Hematopoietic multipotent progenitor cell treated with erythropoietin and hydrocortisone succinate and interleukin-3 and kit ligand, for 6 days (in vitro differentiated cells): Measurements from ENCODE around the gene ADAMTSL2.

ENCODE experiments used
- DNase-seq: peaks from one replicate; pipeline ENCODE4 v3.0.0-alpha.2; 2015

Gene ADAMTSL2

DNA sequence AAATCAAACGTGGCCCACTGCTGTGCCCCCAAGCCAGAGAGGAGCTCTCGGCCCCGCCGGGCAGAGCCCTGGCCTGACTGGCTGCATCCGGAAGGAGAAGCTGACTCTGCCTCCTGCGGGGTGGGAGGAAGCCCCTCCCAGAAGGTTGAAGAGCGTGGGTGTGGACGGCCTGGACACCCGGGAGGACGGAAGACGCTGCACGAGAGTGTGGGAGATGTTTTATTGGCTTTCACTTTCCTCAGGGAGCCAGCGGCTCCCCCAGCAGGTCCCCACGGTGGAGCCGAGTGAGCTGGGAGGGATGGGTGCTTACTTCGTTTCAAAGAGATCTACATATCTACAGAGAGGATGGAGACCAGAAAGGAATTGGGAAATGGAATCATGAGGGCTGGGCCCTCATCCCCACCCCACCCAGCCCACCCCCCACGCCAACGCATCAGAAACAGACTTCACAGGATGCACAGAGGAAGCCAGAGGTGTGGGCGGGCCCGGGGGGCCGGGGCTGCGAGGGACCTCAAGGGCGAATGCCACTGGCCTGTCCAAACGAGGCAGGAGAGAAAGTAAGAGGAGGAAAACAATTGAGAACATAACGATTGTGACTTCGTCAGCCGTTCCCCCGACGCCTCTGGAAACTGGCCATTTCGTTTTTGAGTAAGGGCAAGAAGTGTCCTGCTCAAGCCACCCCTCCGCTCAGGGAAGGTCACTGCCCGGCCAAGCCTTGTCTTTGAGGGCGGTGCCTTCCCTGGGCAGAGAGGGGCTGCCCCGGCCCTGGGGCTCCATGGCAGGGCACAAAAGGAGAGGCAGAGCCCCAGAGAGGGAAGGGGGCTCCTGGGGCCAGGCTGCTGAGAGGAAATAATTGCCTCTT is 42.6 kb downstream of the ADAMTSL2 start:
- no peak for DNase-seq

DNA sequence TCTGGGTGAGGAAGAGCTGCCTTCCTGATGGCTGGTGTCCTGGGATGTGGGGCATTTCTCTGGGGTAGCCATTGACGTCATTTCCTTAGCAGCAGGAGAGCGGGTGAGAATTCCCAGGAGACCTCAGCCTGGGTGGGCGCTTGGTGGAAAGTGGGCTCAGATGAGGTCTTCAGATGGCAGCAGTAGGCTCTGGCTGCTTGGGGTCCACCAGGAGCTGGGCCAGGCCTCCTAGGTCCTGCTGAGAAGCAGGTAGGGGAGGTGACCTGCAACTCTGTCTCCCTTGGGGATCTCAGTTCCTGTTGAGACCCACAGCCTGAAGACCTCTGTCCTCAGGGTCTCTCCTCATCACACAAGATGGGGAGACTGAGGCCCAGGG is 43.2 kb downstream of the ADAMTSL2 start:
- no peak for DNase-seq

DNA sequence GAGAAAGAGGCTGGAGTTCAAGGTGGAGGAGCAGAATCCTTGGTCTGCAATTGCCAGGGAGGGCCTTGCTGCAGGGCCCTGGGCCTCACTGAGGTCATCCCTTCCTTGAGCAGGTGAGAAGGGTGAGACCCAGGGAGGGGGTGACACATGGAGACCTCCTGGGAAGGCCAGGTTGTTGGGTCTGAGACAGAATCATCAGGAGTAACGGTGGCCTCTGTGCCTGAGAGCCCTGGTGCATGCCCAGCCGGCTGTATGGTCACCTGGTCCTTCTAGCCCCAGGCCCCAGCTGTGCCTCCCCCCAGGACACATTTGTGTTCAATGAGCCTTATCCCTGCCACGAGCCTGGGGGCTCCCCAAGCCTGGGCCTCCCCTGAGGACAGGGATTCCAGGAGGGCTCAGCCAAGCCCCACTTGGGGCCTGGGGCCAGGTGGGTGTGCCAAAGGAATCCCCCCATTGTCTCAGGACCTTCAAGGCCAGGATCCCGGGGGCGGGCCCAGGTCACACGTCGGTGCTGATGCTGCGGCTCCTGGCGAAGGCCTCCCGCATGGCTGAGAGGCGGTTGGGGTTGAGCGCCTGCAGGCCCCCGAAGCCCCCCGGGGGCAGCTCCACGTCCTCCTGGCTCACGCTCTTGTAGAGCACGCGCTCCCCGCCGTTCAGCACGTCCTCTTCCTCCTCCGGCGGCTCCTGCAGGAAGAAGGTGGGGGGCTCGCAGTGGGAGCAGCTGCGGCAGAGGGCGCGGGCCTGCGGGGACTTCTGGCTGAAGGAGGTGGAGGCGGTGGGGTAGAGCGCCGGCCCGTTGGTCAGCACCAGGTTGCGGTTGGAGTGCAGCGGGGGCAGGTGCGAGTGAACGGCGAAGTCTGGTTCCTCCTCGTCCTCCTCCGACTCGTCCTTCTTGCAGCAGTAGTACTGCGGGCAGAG is 44.3 kb downstream of the ADAMTSL2 start:
- DNase-seq, result no peak

DNA sequence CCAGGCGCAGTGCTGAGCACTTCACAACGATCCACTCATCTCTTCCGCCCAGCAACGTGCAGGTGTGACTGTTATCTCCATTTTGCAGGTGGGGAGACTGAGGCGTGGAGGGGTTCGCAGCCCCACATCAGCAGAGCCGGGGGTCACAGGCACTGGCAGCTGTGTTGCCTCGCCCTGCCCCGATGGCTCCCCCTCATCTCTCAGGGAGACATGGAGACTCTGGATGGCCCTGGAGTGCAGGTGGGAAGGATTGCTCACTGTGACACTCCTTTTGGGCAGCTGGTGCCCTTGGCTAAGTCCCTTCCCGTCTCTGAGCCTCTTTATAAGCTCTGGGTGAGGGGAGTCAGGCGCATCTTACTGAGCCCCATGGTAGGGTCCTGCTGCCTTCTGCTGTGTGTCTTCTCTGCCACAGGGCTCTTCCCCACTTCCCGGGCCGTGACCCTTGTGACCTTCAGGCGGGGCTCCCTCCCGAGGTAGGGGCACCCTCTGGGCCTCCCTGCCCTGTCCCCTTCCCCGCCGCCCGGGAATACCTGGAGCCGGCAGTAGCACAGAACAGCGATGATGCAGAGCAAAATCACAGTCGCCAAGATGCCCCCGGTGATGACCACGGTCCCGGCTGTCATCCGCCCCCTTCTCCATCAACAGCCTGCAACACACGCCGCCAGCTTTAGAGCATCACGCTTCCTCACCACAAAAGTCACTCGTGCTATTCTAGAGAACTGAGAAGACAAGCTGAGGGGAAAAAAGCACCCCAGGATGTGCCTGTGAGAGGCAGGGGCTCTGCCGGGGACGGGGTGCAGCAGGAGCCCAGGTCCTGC is 45.3 kb downstream of the ADAMTSL2 start:
- no peak for DNase-seq

DNA sequence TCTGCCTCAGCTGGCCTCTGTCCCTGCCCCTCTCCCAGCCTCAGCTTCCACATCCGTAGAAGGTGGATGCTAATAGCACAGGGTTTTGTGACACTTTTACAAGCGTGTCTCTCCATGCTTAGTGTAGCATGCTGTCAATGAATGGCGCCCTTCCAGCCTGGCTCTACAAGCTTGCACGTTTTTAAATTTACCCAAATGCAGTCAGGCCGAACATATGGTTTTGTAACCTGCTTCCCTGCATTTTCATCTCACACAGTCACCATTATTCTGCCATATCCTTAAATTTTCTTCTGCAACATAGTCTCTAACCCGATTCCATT is 45.9 kb downstream of the ADAMTSL2 start:
- no peak for DNase-seq

DNA sequence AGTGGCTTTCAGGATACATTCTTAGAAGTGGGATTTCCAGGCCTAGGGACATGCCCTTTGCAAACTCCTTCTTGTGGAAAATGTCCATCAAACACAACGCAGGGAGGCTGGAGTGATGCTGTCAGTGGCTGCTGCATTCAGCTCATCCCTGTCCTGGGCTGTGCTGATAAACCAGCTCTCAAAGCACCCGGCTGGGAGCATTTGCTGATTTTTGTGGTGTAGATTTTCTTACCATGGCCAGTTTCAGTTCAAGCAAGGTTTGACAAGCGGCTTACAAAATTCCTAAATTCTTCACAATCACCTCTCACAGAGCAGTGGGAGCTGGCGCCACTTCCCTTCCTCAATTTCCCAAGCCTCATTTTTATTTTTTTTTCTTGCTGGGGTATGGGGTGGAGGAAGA is 46.5 kb downstream of the ADAMTSL2 start:
- no peak for DNase-seq

DNA sequence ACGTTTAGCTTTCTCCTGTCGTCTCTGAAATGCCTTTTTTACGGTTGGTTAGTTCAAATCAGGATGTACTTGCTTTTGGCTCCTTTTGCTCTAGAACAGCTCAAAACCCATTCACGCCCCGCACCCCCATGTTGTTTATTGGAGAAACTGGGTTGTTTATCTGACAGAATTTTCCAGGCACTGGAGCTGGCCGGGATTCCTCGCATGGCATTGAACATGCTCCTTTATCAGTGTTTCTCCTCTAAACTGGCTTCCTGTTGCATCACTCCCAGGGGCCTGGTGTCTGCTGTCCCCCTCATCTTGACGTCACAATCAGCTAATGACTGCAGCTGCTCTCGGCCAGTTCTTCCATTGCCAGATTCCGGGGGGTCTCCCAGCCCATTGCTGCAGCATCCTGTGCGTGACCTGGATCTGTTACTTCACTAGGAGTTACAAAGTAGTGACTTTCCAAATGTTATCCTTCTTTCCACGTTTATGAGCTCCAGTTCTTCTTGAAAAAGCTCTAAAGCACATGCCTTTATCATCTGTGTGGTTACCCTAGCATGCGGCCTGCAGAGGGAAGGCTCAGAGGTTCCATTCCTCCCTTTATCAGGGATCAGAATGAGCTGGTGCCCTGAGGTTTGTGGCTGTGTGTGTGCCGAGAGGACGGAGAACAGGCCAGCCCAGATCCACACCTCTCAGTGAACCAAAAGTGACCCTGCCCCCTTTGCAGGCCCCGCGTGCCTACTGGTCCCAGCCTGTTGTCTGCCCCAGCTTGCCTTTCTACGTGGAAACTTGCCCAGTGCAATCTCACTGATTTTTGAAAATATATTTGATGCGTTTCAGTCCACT is 47.2 kb downstream of the ADAMTSL2 start:
- no peak for DNase-seq

DNA sequence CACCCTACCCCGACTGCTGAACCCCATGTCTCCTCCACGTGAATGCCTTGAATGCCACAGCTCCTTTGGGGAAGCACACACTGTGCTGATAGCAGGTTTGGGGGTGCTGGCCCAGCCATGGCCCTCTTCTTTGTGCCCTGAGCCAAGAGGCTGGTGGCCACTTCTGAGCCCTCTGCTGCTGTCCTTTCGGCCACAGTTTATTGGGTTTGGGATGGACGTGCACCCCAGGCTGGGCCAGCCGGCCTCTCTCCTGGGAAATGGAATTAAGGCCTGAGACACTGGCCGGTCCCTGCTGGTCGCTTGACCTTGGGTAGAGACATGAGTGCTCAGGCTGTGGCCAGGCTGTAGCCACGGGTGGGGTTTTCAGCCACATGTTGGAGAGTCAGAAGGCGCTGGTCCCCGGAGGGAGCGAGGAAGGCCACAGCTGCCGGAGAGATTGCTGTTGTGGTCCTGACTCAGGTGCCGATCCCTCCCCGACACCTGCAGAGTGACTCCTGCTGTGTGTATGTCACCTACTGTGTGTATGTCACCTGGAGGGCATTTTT is 48.1 kb downstream of the ADAMTSL2 start:
- no peak for DNase-seq

DNA sequence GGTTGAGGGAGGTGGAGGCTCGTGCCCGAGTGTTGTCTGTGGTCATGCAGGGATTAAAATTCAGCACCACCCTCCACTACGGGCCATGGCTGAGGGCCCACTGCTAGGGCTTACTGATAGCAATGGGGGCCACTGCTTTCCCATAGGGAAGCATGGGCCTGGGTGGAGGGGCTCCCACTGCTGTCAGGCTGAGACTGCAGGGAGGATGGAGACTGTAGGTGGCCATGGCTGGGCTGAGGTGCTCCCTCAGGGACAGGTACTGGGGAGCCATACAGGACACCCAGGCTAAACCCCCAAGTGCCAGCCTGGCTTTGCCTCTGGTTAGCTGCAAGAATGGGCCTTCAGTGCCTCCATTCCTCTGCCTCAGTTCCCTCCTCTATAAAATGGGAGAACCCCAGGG is 48.6 kb downstream of the ADAMTSL2 start:
- DNase-seq, result no peak

DNA sequence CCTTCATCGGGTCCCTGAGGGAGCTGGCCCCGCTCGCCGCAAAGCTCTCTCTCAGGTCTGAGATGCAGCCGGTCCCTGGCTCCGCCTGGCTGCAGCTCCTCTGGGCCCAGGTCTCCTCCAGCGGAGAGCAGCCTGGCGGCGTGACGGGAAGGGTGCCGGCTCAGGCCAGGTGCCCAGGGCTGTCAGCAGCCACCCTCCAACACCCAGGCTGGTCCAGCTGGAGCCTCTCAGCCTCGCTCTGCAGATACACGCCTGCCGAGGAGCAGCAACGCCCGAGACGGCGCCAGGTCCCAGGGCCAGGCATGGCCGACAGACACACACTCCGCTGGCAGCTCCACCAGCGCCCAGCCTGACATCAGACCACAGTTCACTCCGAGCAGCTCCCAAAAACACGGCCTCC is 49.1 kb downstream of the ADAMTSL2 start:
- DNase-seq, result no peak

DNA sequence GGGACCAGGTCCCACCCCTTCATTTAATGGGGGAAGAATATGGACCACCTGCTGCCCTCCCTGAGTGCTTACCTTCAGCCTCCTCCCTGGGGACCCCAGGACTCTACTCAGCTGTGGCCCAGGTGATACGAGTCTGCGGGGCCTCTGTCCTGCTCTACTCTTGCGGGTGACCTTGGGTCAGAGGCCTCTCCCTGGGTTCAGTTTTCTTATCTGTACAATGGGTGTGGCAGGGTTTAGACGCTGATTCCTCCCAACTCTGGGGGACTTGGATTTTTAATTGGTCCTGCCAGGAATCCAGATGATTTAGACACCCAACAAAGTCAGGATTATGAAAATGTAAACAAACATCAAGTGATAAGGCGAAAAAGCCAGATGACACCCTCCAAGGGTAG is 49.7 kb downstream of the ADAMTSL2 start:
- DNase-seq, result peak; percentile 21

DNA sequence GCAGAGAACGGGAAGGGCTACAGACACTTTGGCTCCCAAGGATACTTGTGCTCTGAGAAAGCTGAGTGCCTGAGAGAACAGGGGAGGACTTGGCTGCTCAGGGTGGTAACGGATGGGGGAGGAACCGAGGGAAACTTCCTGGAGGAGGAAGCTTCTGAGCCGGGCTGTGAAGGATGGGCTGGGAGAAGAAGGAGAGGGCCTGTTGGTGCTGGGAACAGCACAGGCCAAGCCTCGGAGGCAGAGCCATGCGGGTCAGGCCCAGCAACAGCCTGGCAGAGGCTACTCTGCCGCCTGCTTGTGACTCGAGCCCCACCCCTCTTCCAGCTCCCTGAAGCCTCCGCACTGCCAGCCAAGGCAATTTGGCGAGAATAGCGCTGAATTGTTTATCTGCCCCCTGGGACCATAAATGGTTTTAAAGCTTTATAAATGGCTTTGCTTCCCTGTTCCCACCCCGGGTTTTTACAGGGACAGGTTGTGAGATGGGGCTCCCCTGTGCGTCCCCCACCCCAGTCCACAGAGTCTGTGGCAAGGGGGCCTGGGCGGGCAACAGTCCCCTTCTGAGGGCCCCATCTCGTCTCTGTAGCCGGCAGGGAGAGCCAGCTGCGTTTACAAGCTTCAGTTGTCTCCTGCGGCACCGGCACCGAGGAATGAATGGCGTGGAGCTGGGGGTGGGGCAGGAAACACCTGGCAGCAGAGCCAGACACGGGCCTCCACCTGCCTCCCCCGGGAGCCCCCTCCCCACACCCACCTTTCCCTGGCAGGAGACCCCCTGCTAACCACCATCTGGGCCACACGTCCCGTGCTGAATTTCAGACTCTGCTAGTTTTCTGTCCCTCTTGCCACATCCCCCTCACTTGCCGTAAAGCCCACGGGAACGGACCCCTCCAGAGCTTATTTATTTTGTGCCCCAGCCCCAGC is 50.3 kb downstream of the ADAMTSL2 start:
- DNase-seq, result no peak

DNA sequence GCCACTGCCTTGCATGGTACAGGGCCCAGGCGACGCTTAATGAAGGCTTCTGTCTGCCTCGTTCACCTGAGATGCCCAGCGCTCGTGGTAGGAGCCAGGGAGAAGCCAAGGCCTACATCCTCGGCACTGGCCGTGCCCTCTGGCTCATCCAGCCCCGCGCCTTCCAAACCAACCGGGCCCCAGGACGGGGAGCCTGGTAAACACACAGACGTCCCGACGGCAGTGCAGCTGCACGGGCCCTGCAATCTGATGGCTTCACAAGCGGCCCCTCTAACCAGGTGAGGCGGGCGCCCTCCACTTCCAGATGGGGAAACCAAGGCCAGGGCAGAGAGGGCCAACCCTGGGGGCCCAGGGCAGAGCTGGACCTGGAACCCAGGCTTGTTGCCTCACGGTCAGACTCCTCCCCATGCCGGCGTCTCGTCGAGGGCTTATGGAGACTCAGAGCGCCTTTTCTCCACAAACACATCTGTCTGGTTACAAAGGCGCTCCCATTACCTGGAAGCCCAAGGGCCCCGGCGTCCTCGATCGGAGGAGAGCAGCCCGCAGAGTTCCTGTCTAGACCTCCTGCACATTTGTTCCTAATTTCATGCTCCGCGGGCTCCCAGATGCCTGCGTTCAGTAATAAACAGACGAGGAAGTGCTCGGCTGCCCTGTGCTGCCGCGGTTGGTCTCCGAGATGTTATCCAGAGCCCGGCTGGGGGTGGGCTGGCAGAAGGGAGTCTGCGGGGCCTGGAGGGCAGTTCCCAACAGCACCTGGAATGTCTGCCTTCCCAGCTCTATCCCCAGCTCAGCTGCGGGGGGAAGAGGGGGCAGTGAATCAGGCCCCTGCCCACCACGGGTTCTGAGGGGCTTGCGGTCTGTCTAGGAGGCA is 51.2 kb downstream of the ADAMTSL2 start:
- DNase-seq, result no peak

DNA sequence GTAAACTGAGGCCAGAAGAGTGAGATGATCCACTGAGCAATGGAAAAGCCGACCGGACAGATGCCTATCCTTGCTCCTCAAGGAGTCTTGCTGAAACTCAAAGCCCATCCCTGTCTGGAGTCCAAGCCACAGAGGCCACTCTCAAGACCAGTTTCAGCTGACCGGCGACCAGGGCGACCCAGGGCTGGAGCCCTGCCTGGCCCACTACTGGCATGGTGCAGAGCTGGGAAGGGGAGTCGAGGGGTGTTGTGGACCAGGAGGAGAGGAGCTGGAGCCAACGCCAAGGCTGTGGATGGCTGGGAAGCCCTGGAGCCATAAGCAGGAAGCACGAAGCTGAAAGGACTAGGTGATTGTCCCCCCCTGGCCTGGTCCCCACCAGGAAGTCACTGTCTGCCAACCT is 52.5 kb downstream of the ADAMTSL2 start:
- no peak for DNase-seq

DNA sequence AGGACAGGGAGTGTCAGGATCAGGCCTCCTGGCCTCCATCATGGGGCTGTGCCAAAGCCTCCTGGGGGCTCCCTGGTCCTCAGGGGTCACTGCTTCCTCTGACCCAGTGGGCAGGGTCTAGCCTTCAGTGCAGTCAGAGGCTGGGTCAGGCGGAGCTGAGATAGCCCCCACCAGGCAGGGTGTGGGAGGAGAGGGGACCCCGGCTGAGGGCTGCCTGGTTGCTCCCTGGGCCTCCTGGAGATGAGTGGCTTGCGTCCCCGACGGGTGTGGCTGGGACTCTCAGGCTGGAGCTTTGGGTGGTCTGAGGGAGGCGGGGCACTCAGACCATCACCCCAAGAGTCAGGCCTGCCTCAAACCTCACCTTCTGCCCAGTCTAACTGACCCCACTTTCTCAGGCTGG is 53.0 kb downstream of the ADAMTSL2 start:
- DNase-seq, result no peak

DNA sequence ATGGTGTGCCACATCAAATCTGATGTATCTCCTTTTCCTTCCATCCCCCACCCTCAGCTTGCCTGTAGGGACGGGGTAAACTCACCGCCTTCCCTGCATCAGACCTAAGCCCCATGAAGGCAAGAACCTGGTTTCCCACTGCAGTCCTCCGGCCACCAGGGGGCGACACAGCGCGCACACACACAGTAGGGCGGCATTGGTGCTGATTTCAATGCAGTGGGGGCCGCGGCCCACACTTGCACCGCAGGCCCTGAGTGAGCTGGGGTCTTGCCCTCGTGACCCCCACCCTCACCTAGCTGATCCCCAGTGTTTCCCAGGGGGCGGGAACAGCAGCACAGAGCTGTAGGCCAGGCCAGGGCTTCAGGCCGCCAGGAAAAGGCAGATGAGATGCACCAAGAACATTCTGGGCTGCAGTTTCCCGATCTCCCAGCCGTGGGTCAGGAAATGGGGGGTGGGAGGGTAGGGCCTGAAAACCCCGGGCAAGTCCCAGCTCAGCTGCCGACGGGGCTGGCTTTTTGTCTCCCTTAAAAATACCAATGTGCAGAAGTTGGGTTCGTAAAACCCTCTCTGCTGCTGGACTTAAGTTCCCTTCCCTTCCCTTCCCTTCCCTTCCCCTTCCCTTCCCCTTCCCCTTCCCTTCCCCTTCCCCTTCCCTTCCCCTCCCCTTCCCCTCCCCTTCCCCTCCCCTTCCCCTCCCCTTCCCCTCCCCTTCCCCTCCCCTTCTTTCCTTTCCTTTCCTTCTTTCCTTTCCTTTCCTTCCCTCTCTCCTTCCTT is 55.1 kb downstream of the ADAMTSL2 start:
- peak; percentile 19 for DNase-seq

DNA sequence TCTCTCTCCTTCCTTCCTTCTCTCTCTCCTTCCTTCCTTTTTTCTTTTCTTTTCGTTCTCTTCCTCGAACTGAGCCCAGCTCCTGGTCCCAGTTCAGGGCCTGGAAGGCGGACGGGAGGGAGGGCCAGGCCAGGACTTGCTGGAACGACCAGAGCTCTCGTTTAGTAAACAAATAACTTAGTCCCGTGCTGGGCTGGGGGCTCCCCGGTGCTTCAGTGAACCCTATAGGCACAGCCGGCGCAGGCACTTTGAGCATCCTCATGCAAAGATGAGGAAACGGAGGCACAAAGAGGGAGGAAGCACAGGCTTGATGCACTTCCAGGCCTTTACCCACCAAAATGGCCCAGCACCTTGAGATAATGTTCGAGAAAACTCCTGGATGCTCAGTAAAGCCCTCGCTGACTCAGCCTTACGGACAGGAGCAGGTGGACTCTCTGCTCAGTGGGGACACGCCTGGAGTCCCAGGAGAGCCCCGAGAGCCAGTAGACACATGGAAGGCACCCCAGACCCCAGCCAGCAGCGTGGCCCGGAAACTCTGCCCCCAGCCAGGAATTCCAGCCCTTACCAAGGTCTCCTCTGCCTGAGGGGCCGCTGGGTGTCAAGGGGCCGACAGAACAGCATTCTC is 55.8 kb downstream of the ADAMTSL2 start:
- no peak for DNase-seq

DNA sequence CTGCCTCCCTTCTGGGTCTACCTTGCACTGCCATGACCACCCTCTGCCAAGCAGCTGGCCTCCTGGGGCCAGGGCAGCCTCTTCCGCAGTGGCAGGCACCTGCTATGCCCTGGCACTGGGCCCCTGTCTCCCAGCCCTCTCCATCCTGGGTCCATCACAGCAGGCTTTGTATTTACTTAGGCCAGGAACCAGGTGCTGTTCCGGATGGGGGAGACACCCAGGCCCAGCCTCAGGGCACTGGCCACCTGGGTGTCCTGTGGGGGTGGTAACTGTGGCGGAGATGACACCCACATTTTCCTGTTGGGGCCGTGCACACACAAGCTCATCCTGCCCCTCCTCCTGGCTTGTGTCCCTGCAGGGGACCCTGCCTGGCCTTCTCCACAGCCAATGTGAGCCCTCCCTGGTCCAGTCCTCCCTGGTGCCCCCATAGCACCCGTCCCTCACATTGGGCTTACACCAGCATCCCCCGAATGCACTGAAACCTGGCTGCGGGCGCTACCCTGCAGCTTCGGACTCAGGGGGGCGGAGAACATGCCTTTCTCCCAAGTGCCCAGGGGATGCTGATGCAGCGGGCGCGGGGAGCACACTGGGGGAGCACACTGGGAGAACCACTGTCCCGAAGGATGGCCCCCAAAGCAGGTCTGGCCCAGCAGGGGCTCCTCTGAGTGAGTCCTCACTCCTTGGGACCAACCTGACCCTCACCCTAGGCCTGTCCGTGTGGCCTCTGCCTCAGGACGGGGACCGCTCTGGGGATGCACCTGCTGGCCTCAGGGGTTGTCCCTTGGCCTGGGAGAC is 56.8 kb downstream of the ADAMTSL2 start:
- DNase-seq, result no peak
